Keratinocyte (primary cell): ENCODE results near the gene NPHS1. TPM values are rescaled to one million over a fixed set of nuclear protein-coding genes. Genes with fewer than 3 reads are reported as not detected.

Experiments used
- DNase-seq: peaks from one replicate; pipeline ENCODE4 v3.0.0-alpha.2; 2011; ENCODE audit warnings: low read depth, missing footprints, low spot score
- FAIRE-seq: peaks from 2 replicates; lab custom pipeline; 2011; peaks lifted over from hg19 to GRCh38; lab: Jason Lieb, UNC
- H2AFZ ChIP-seq: 2 replicates; pipeline ENCODE4 v1.6.0; 2012; ENCODE audit warnings: low read length, control low read depth, inconsistent platforms; ENCODE audit not compliant: control insufficient read depth
- H3K27ac ChIP-seq: 2 replicates; pipeline ENCODE4 v1.5.1; 2011; ENCODE audit warnings: low read length; ENCODE audit not compliant: control insufficient read depth, insufficient read depth
- H3K27me3 ChIP-seq: 3 replicates; pipeline ENCODE4 v1.6.0; 2011; ENCODE audit warnings: low read length; ENCODE audit not compliant: control insufficient read depth, insufficient read depth; ENCODE audit errors: extremely low read depth
- H3K36me3 ChIP-seq, 2 experiments: 2 replicates in 1 of 2; 3 replicates in 1 of 2; pipeline ENCODE4 v1.5.1; 2011; ENCODE audit warnings: low read length in 2 of 2, mild to moderate bottlenecking in 1 of 2; ENCODE audit not compliant: control insufficient read depth in 2 of 2, insufficient read depth in 2 of 2; ENCODE audit errors: extremely low read depth in 1 of 2
- H3K4me1 ChIP-seq: 3 replicates; pipeline ENCODE4 v1.5.1; 2011; ENCODE audit warnings: low read length; ENCODE audit not compliant: control insufficient read depth, insufficient read depth; ENCODE audit errors: extremely low read depth
- H3K4me2 ChIP-seq: 3 replicates; pipeline ENCODE4 v1.6.0; 2011; ENCODE audit warnings: low read depth, low read length; ENCODE audit not compliant: control insufficient read depth, insufficient read depth; ENCODE audit errors: extremely low read depth
- H3K4me3 ChIP-seq, 3 experiments: fragments of 200-600 bp in 1 of 3; sonication (generic) in 1 of 3; 2 replicates in 2 of 3; 3 replicates in 1 of 3; pipeline ENCODE4 v1.5.1; 2011 to 2016; ENCODE audit warnings: low read length in 3 of 3, mild to moderate bottlenecking in 3 of 3, control low read depth in 2 of 3, inconsistent platforms in 1 of 3, low read depth in 1 of 3, mixed read lengths in 1 of 3, mixed run types in 1 of 3, moderate library complexity in 1 of 3; ENCODE audit not compliant: control insufficient read depth in 2 of 3, insufficient read depth in 2 of 3; ENCODE audit errors: extremely low read depth in 1 of 3
- H3K79me2 ChIP-seq: 2 replicates; pipeline ENCODE4 v1.6.0; 2012; ENCODE audit warnings: low read length; ENCODE audit not compliant: control insufficient read depth, insufficient read depth
- H3K9ac ChIP-seq: 3 replicates; pipeline ENCODE4 v1.6.0; 2011; ENCODE audit warnings: low read length; ENCODE audit not compliant: control insufficient read depth, insufficient read depth; ENCODE audit errors: extremely low read depth
- H3K9me1 ChIP-seq: 3 replicates; pipeline ENCODE4 v1.6.0; 2011; ENCODE audit warnings: low read length; ENCODE audit not compliant: control insufficient read depth, insufficient read depth; ENCODE audit errors: extremely low read depth
- H3K9me3 ChIP-seq: 2 replicates; pipeline ENCODE4 v1.5.1; 2012; ENCODE audit warnings: low read depth, low read length; ENCODE audit not compliant: control insufficient read depth
- H4K20me1 ChIP-seq: 3 replicates; pipeline ENCODE4 v1.6.0; 2011; ENCODE audit warnings: low read length; ENCODE audit not compliant: control insufficient read depth, insufficient read depth; ENCODE audit errors: extremely low read depth
- EZH2 ChIP-seq: IDR thresholded peaks from one replicate; pipeline ENCODE4 v1.6.1; 2012; ENCODE audit warnings: inconsistent platforms, mild to moderate bottlenecking, low read length, moderate library complexity
- dilution Hi-C: fragments of 300-500 bp; cut with MboI; formaldehyde crosslinking; loops from one replicate; pipeline ENCODE4 v1.7.0; 2020; ENCODE audit warnings: low sequenced_read_pairs; ENCODE audit not compliant: extremely low pct_ligation_motif_present
- polyA plus RNA-seq, 5 experiments: library from polyadenylated mRNA; depleted of rRNA in 3 of 5; stranded (reverse) in 3 of 5; stranded (forward) in 1 of 5; unstranded in 1 of 5; fragments of >200 nt; gene quantifications; 1 replicate in 1 of 5; 2 replicates in 3 of 5; 3 replicates in 1 of 5; pipeline versions ENCODE4 v1.2.1 to v1.2.3, GENCODE V29; 2011 to 2012; ENCODE audit warnings: missing spikeins in 2 of 5, low read depth in 1 of 5, low replicate concordance in 1 of 5
- TF ChIP-seq, protein P1 (sequence below), 3 experiments: IDR thresholded peaks in 1 of 3; conservative IDR thresholded peaks in 1 of 3; optimal IDR thresholded peaks in 1 of 3; 2 replicates in 2 of 3; 3 replicates in 1 of 3; pipeline versions ENCODE3 to v1.5.1; 2011; ENCODE audit warnings: low read length in 3 of 3, mild to moderate bottlenecking in 3 of 3, moderate library complexity in 2 of 3, control low read depth in 1 of 3, inconsistent platforms in 1 of 3; ENCODE audit not compliant: insufficient read depth in 2 of 3; ENCODE audit errors: extremely low read depth in 1 of 3

Gene NPHS1
- polyA plus RNA-seq, 1 donor (not counting 4 experiments of a cell fraction or from before 2014, with no cell fraction given): not detected

DNA sequence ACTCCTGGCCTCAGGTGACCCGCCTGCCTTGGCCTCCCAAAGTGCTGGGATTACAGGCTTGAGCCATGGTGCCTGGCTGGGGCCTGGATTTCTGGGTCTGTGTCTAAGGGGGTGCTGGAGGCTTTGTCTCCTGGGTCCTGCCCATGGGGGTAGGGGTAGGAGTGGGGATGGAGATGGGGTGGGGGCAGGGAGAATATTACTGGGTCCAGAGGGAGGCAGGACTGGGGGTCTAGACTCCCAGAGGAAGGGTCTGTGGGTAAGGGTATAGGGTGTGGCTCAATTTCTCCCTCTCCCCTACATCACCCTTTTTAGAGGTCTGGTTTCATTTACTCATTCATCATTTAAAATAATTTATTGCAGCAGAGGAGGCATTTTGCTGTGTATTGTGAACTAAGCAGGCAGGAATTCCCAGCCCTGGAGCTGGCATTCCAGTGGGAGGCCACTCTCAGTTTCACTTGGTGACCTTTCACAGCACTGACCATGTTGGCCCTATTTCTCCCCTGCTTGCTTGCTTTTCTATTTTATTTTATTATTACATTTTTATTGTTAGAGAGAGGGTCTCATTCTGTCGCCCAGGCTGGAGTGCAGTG lies 48.8 kb upstream of the NPHS1 start:
- peaks cover 19% of the 10 kb centered on the region for H3K79me2 ChIP-seq
- FAIRE-seq (no peak), DNase-seq (no peak)
- H3K9me1 ChIP-seq: no peaks in the 10 kb centered on the region
- no peaks in the 10 kb centered on the region for H4K20me1 ChIP-seq
- H3K27ac ChIP-seq: no peak overlapping the region
- H3K4me2 ChIP-seq: peak overlapping the region; percentile 86
- TF ChIP-seq, protein P1, sequence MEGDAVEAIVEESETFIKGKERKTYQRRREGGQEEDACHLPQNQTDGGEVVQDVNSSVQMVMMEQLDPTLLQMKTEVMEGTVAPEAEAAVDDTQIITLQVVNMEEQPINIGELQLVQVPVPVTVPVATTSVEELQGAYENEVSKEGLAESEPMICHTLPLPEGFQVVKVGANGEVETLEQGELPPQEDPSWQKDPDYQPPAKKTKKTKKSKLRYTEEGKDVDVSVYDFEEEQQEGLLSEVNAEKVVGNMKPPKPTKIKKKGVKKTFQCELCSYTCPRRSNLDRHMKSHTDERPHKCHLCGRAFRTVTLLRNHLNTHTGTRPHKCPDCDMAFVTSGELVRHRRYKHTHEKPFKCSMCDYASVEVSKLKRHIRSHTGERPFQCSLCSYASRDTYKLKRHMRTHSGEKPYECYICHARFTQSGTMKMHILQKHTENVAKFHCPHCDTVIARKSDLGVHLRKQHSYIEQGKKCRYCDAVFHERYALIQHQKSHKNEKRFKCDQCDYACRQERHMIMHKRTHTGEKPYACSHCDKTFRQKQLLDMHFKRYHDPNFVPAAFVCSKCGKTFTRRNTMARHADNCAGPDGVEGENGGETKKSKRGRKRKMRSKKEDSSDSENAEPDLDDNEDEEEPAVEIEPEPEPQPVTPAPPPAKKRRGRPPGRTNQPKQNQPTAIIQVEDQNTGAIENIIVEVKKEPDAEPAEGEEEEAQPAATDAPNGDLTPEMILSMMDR (optimal IDR thresholded peaks at IDR 0.05 in 1 of 3, IDR thresholded peaks at IDR 0.05 in 1 of 3, conservative IDR thresholded peaks at IDR 0.05 in 1 of 3; ENCODE audit: extremely low read depth in 1 of 3, insufficient read depth in 2 of 3, low read length in 3 of 3): no peak
- no peak for TF ChIP-seq EZH2
- H3K9ac ChIP-seq: peak overlapping the region; percentile 90
- H3K27me3 ChIP-seq: no peaks in the 10 kb centered on the region
- peaks cover 30% of the 10 kb centered on the region for H3K4me1 ChIP-seq
- H3K36me3 ChIP-seq: peaks cover 3 to 11% of the 10 kb centered on the region in 2 experiments
- no peak overlapping the region for H3K4me3 ChIP-seq
- dilution Hi-C loops: no loop called here
- H3K9me3 ChIP-seq: no peaks in the 10 kb centered on the region
- no peak overlapping the region for H2AFZ ChIP-seq

DNA sequence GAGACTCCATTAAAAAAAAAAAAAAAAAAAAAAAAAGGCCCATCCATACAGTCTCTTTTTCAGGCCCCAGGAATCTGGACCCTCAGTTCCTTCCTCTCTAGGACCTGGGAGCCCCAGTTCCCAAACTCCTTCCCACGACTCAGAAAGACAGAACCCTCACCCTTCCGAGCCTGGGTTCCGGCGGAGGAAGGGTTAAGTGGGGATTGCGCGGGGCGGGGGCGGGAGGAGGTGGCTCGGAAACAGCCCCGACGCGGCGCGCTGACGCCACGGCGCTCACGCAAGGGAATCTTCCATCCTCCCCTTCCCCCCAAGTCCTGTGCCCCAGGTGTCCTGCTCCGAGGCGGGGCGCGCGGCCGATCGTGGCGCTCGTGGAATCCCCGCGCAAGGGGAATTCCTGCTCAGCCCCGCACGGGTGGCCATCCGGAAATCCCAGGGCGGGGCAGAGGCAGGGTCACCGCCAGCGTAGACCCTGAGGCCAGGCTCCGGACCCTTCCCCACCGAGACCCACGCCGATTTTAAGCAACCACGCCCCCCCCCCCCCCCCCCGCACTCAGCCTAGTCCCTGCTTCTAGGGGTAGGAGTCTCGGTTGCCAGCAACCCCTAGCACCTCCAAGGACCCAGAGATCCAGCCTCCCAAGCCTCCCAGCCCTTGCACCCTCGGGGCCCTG lies 47.4 kb upstream of the NPHS1 start:
- Histone ChIP-seq H3K4me2 (peak overlapping the region; percentile 86), H3K9me3 (no peaks in the 10 kb centered on the region), H3K4me3 (peak overlapping the region; percentile 63 to 94 (median 87)), H3K36me3 (peaks cover 7 to 17% of the 10 kb centered on the region in 2 experiments), H3K27ac (peak overlapping the region; percentile 85), H3K79me2 (peaks cover 19% of the 10 kb centered on the region), H3K9me1 (no peaks in the 10 kb centered on the region), H4K20me1 (no peaks in the 10 kb centered on the region), H3K4me1 (peaks cover 30% of the 10 kb centered on the region), H3K27me3 (no peaks in the 10 kb centered on the region), H2AFZ (peak overlapping the region; percentile 71), H3K9ac (peak overlapping the region; percentile 90)
- TF ChIP-seq, protein P1 (optimal IDR thresholded peaks at IDR 0.05 in 1 of 3, IDR thresholded peaks at IDR 0.05 in 1 of 3, conservative IDR thresholded peaks at IDR 0.05 in 1 of 3; ENCODE audit: extremely low read depth in 1 of 3, insufficient read depth in 2 of 3, low read length in 3 of 3): no peak
- no peak for TF ChIP-seq EZH2
- FAIRE-seq (no peak), DNase-seq (no peak)
- dilution Hi-C loops: no loop called here
